ENCODE results near the gene GALNT9. TPM values are rescaled to one million over a fixed set of nuclear protein-coding genes. Genes with fewer than 3 reads are reported as not detected.
A peak's percentile ranks its signal among the peaks of the same experiment; 100 is the strongest.

GALNT9 gene
- polyA plus RNA-seq, 1 donor from 2014 or later = 13.5 TPM

- H3F3A ChIP-seq (ENCODE audit: insufficient read depth, low read length, poor library complexity, severe bottlenecking) = no peaks in the 10 kb centered on the region
- H3K4me2 ChIP-seq (ENCODE audit: low read length) = no peak overlapping the region
- H3K79me2 ChIP-seq (replicated peaks; ENCODE audit: insufficient read depth, low read length) = no peaks in the 10 kb centered on the region
- no peaks in the 10 kb centered on the region for H3K9me2 ChIP-seq (ENCODE audit: insufficient read depth, low read length)
- no peaks in the 10 kb centered on the region for H4K20me1 ChIP-seq (ENCODE audit: insufficient read depth)
- H3K36me3 ChIP-seq (ENCODE audit: insufficient read depth, low read length) = no peaks in the 10 kb centered on the region
- TF ChIP-seq POLR2AphosphoS5 (IDR thresholded peaks at IDR 0.05) (no peak), CTCF (IDR thresholded peaks at IDR 0.05; ENCODE audit: poor library complexity, severe bottlenecking) (peak; percentile 17)
- H3K27me3 ChIP-seq (ENCODE audit: insufficient read depth, low read depth, low read length) = peaks cover 23% of the 10 kb centered on the region
- H3K9me3 ChIP-seq (ENCODE audit: low read length) = no peaks in the 10 kb centered on the region
- no peak overlapping the region for H3K9ac ChIP-seq (ENCODE audit: low read length)
- H3K4me3 ChIP-seq (ENCODE audit: low read length) = no peak overlapping the region
- H2AFZ ChIP-seq (ENCODE audit: low read depth, low read length) = no peak overlapping the region
- no peak overlapping the region for H3K27ac ChIP-seq (ENCODE audit: low read length)
Observed at GRCh38 chr12:132373901-132374611, 44.7 kb upstream of the GALNT9 start.

- no peak for TF ChIP-seq EP300 (conservative IDR thresholded peaks at IDR 0.05; ENCODE audit: poor library complexity, severe bottlenecking)
- TF ChIP-seq TAF1 (IDR thresholded peaks at IDR 0.05; ENCODE audit: low read depth) = no peak
- TF ChIP-seq EZH2 (IDR thresholded peaks at IDR 0.05; ENCODE audit: borderline replicate concordance, insufficient read depth, low read length, poor library complexity, severe bottlenecking) = no peak
- TF ChIP-seq CTCF (IDR thresholded peaks at IDR 0.05; ENCODE audit: poor library complexity, severe bottlenecking) = no peak
- TF ChIP-seq POLR2AphosphoS5 (IDR thresholded peaks at IDR 0.05) = no peak
- no peak for TF ChIP-seq MXI1 (conservative IDR thresholded peaks at IDR 0.05; ENCODE audit: poor library complexity, severe bottlenecking)
- no peak for TF ChIP-seq RAD21 (conservative IDR thresholded peaks at IDR 0.05)
- TF ChIP-seq REST (IDR thresholded peaks at IDR 0.05; ENCODE audit: borderline replicate concordance) = no peak
- TF ChIP-seq SMC3 (conservative IDR thresholded peaks at IDR 0.05; ENCODE audit: poor library complexity) = no peak
- Histone ChIP-seq H3K4me2 (ENCODE audit: low read length) (no peak overlapping the region), H3K9ac (ENCODE audit: low read length) (no peak overlapping the region), H3K79me2 (replicated peaks; ENCODE audit: insufficient read depth, low read length) (no peaks in the 10 kb centered on the region), H3K36me3 (ENCODE audit: insufficient read depth, low read length) (no peaks in the 10 kb centered on the region), H3K9me2 (ENCODE audit: insufficient read depth, low read length) (no peaks in the 10 kb centered on the region), H3K9me3 (ENCODE audit: low read length) (no peaks in the 10 kb centered on the region), H3F3A (ENCODE audit: insufficient read depth, low read length, poor library complexity, severe bottlenecking) (no peaks in the 10 kb centered on the region), H2AFZ (ENCODE audit: low read depth, low read length) (no peak overlapping the region), H3K4me3 (ENCODE audit: low read length) (no peak overlapping the region), H3K27me3 (ENCODE audit: insufficient read depth, low read depth, low read length) (no peaks in the 10 kb centered on the region), H3K27ac (ENCODE audit: low read length) (no peak overlapping the region), H4K20me1 (ENCODE audit: insufficient read depth) (no peaks in the 10 kb centered on the region)
Observed at GRCh38 chr12:132367852-132368251, 38.5 kb upstream of the GALNT9 start.
